Stimulated activated CD4-positive, alpha-beta T cell treated with anti-CD3 and anti-CD28 coated beads, Interleukin-4, amount 100 ng/mL, for 24 hours (primary cell): ENCODE measurements around the gene RECK.

Experiments
- DNase-seq: peaks from one replicate; pipeline ENCODE4 v3.0.0-alpha.2; 2020

The RECK gene

DNA sequence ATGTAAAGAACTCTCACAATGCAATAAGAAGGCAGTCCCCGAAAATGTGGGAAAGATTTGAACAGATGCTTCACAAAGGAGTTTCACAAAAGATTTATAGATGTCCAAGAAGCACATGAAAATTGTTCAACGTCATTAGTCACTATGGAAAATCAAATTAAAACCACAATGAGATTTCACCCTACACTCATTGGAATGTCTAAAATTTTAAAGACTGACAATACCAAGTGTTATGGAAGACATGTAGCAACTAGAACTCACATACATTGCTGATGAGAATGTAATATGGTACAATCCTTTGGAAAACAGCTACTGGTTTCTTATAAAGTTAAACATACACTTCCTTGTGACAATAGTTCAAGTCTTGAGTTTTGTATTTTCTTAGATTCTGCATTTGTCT lies 11.0 kb upstream of the RECK start:
- DNase-seq: no peak

DNA sequence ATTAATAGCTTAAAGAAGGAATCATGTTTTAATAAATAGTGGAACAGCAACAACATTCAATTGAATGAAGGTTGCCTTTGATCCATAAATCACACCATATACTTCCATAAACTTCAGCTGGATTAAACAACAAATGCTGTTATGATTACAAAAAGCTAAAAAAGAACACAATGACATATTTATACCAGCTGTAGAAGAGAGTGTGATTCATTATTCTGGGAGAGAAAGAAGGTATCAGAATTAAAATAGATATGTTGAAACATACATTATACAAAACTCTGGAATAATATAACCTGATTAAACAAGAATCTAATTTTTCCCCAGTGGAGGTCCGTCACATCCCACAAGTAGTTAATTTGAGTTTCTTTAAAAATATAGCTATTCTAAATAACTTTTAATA lies 7.5 kb upstream of the RECK start:
- no peak for DNase-seq

DNA sequence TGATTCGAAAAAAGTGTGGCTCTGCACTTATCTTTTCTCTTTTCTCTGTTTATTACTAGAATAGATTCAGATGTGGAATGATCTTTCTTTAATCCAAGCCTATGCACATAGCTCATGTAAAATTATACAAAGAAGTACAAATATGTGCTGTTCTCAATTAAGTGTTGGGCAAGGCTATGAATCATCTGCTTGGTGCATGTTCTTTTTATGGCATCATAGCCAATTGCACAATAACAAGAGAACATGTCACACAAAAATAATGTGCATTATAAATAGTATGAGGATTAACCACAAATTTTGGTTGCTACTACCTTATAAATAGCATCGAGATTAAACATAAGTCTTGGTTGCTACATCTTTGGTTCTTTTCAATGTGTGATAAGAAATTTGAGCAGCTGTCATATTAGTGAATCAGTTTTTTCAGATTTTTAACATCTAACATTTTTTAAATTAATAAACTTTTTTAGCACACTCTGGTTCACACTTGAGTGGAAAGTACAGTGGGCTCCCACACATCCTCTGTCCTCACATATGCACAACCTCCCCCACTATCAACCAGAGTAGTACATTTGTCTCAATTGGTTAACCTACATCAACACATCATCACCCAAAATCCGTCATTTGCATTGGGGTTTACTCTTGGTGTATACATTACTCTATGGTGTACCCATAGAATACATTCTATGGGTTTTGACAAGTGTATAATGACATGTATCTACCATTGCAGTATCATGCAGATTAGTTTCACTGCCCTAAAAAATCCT lies 6.8 kb upstream of the RECK start:
- no peak for DNase-seq

DNA sequence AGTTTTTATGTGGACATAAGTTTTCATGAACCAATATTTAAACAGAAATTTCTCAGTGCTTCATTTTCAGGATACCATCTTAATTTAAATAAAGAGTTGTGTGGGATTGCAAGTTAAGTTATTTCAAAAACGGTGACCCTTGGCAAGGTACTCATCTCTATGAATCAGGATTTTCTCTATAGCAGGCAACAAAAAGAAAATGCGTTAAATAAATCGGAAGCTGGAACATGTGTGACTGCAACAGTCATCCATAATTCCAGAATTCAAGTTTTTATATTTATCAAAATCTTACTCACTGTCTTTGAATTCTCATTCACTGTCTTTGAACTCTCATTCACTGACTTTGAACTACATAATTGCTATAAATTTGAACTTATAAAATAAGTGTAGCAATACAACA lies 5.8 kb upstream of the RECK start:
- DNase-seq: no peak

DNA sequence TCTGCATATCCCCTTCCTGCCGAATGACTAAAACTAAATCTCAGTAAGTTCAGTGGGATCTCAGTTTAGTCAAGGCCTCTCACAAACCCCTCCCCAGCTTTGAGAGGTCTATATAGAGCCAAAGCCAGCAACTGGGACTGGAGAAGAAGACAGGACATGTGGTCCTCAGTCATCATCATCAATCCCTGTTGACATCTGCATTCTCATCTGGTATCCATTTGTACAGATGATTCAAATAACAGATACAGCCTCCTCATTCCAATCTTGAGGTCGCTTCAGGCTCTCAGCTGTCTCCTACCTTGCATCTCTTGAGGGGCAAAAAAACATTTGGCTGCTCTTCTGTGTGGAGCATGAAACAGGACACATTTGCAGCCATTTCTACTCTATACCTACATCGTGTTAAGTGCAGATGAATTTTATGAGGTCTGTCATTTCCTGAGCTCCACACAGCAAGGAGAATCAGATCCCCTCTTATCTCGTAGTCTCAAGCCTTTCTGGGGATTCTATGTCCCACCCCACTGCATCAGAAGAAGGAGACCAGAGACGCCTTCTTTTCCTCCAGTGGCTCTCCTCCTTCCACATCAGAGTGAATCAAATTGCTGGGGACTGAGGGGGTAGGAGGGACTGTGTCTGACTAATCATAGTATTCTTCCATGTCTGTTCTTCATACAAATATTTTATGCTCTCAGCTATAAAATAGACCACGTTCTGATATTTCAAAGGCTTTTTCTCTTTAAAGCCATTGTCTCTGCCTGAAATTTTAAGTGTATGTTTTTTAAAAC lies 4.7 kb upstream of the RECK start:
- no peak for DNase-seq

DNA sequence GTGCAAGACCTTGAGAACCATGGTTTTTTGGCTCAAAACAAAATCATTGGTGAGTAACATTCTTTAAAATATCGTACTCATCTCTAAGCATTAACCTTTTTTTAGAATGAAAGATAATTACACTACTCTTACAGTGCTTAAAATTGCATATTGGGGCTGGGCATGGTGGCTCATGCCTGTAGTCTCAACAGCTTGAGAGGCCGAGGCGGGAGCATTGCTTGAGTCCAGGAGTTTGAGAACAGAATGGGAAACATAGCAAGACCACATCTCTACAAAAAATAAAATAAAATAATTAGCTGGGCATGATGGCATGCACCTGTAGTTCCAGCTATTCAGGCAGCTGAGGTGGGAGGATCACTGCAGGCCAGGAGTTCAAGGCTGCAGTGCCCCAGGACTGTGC lies 2.9 kb upstream of the RECK start:
- no peak for DNase-seq

DNA sequence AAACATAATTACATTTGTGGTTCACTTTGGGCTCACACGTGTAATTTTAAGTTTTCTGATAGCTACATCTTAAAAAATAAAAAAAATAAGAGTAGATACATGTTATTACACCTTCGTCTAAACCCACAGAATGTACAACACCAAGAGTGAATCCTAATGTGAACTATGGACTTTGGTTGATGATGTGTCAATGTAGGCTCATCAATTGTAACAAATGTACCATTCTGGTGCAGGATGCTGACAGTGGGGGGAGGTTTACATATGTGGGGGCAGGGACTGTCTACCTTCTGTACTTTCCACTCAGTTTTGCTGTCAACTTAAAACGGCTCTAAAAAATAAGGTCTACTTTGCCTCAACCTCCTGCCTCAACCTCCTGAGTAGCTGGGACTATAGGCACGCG lies 2.5 kb upstream of the RECK start:
- DNase-seq: no peak

DNA sequence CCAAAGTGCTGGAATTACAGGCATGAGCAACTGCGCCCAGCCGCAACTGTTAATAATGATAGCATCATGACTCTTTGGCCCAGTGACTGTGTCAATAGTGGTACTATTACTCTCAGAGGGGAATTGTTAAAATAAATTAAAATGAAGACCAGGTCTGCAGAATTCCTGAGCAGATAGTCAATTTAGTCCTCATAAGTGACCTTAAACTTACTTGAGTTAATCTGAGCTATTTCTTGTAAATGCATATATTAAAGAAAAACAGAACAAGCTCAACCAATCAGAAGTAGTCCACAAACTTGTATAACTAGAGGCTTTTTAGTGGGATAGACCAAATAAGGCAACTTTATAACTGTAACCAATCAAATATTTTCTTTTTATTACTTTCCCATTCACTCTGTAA lies 1.7 kb upstream of the RECK start:
- no peak for DNase-seq

DNA sequence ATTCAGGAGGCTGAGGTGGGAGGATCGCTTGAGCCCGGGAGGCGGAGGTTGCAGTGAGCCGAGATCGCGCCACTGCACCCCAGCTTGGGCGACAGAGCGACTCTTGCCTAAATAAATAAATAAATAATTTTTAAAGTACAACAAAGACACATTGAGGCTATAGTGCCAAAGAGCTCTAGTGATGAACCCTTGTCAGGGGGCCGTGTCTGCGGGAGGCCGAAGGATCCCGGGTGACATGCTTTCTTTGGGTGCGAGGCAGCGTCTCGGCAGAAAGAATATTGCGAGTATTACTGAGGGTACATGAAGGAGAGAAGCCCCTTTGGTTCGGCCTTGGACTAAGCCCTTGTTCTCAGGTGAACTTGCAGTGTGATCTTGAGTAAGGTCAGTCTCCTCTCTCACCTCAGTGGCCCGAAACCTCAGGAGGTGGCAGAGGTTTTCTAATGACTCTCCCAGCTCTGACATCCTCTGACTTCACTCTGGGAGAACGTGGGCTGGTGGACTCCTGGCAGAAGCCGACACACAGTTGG lies 397 bp upstream of the RECK start:
- DNase-seq: no peak

DNA sequence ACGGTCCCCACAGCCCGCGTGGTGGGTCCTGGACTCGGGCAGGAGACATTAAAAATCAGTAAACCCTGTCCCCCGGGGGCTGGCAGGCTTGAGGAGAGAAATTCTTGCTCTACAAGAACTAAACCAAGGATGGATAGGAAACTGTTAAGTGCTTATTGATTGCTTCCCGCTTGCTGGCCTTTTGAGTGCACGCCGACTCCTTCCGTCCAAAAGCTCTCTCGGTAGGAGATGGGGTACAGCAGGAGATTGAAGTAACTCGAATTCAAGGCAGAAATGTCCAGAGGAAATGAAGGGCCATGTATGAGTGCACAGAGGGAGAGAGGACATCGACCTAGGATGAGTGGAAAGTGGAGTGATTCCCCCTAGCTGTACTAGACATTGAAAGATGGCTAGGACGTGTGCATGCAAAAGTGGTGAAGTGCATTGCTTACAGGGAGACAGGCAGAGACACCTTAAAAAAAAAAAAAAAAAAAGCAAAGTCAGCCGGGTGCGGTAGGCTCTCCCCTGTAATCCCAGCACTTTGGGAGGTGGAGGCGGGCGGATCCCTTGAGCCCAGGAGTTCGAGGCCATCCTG lies 923 bp downstream of the RECK start:
- peak; percentile 10 for DNase-seq

DNA sequence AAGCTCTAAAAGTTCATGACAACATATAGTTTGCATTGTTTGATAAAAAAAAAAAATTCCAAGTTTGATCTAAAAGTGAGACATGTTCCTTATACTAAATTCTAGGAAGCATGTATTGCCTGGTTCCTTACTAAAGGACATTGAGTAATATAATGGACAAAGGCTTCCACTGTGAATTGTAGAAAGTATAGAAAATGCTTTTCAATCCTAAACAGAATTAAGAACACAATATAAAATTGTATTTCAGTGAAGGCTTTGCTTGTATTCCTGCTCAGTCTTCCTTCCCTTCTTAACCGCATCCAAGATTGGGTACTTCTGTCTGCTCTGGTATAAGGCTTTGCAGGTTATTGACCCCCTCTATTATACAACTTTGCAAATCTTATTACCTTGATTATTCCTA lies 2.4 kb downstream of the RECK start:
- no peak for DNase-seq

DNA sequence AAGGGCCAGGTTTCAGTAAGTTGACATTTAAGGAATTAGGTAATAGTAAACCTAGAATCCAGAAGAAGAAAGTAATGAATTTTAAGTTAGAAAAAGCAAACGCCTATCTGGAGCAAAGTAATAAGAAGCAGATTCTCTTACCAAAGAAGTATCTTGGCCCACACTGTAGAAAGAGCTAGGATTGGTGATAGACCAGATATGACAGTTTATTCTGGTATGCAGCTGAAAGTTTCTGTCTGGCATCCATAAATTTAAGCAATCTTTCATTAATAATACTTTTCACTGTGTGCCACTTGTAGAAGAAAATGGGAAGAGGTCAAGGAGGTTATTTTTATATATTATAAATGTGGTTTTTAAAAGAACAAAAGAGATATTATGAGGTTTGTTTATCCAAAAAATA lies 3.0 kb downstream of the RECK start:
- no peak for DNase-seq

DNA sequence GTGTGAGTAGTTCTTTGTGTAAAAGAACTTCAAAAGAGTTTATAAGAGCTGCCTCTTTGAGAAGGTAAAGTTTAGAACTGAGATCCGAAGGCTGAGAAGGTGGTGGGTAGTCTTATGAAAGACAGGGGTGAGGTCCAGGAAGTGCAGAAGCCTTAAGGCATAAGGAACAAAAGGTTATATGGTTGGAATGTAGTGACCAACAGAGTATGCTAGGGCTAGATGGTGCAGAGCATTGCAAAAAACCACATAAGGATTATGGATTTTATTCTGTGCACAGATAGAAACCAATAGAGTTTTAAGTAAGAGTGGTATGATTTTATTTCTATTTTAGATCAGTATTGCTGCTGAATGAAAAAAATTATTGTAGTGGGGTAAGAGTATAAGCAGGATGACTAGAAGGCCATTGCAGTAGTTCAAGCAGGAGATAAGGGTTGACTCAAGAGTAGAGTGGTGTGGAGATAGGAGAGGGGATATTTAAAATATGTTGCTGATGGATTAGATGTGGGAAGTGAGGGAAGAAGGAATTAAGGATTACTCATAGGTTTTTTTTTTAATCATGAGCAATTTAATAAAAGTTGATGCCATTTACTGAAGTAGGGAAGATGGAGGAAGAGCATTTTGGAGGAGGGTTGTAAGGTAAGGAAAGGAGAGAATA lies 3.7 kb downstream of the RECK start:
- no peak for DNase-seq

DNA sequence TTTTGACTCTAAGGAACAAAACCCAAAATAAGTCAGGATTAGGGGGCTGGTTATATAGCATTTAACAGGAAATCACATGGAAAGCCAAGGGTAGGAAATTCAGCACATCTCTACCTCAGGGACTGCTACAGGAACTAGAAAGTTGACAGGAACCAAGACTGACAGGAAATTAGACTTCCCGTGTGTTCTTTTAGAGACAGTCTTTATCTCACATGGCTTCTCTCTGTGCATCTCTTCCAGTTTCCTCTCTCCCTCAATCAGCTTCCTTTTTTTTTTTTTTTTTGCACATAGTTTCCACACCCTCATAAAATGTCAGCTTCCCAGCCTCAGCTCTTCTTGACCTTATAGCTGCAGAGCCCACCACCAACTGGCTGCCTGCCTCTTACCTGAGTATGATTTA lies 4.8 kb downstream of the RECK start:
- no peak for DNase-seq

DNA sequence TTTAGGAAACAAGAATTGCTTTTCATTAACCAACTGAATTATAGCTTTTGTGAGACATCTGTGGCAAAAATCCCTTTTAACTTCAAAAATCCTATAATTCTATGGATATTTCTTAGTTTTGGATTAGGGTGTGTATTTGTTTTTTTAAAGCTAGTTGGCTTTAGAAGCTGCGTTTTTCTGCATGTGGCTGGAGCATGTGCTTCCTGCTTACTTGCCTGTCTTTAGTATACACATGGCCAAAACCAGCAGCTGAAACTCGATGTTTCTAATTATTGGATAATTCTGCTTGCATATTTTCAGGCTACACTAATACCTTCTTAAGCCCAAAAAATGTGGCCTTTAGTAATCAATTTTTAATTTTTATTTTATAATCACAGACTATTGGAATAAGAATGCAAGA lies 8.9 kb downstream of the RECK start:
- DNase-seq: no peak

DNA sequence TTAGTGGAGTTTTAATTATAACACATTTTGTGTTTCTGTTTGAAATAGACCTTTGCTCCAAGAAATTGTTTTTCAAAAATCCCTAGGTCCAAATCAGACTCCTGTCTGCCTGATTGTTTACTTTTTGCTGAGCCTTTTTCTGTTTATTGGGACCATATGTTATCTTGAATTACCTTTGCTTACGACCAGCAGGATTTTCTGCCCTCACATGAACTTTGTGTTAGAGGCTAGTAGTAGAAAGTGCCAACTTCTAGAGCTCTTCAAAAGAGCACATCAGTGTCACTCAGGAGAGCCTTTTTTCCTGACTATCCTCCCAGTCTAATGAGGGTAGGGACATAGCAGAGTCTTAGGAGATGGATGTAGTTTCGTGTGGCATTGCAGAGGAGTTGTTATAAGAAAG lies 10.2 kb downstream of the RECK start:
- no peak for DNase-seq

DNA sequence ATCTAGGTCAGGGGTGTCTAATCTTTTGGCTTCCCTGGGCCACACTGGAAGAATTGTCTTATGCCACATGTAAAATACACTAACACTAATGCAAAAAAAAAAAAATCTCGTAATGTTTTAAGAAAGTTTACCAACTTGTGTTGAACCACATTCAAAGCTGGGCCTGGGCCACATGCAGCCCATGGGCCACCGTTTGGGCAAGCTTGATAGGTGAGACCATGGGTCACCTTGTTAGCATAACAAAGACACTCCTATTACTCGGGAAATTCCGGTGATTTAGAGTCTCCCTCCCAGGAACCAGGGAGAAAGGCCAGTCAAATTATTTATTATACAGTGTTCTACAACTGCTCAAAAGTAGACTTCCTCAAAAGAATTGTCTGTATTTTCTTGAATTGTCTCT lies 12.7 kb downstream of the RECK start:
- DNase-seq: no peak

DNA sequence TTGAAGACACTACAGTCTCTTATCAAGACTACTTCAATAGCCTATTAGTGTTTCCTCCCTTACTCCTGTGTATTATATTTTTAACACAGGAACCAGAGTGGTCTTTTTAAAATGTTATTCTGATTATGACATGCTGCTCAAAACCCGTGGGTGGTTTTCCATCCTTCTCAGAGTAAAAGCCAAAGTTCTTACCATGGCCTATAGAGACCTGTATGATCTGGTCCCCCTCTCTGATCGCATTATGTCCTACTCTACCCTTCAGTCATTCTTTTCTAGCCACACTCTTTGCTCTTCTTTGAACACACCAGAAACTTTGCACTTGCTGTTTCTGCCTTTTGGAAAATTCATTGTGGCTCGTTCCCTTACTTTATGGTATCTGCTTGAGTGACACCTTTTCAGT lies 13.8 kb downstream of the RECK start:
- no peak for DNase-seq

DNA sequence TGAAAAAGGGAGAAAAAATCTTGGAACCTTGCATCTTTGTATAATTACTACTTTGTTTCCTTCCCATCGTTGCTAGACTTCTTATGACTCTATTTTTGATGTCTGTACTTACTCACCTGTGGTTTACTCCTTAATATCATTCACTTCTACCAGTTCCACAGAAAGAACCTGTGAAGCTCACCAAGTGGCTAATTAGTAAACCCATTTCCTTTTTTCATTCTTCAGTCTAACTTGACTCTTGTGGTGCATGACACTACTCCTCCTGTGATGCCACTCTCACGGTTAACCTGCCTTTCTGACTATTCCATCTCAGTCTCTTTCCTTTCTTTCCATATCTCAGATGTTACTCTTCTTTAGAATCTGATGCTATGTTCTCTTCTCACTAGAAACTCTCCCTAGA lies 14.6 kb downstream of the RECK start:
- no peak for DNase-seq

DNA sequence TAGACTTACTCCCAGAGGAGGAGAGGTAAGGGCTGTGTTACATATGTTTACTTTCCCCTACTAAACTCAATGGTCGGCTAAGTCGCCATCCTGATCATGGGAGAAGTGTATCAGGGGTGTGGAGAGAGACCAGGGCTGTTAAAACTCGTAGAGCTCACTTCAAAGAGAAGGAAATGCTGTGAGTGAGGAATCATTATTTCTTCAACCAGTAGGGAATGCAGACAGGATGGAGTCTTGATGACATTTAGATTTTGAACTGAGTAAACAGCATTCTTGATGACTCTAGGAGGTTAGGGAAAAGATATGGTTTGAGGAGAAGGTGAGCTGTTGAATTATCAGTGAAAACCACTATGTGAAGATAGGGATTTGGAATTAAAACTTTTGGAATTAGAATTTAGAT lies 17.3 kb downstream of the RECK start:
- no peak for DNase-seq

DNA sequence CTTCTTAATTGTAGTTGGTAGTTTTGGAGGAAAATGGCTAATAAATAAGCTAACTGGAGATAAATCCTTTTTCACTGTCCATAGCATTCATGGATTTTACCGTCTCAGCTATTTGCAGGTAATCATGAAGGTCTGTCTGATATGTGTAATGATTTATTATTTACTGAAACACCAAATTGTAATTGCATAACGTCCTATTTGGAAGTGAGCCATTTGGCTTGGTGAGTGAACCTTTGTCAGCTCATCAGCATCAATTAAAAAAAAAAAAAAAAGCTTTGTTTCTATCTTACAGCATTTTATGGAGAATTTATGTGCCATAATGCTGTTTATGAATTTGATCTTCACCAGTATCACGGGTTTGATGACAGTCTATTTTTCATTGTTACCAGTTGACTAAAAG lies 20.2 kb downstream of the RECK start:
- DNase-seq: no peak

DNA sequence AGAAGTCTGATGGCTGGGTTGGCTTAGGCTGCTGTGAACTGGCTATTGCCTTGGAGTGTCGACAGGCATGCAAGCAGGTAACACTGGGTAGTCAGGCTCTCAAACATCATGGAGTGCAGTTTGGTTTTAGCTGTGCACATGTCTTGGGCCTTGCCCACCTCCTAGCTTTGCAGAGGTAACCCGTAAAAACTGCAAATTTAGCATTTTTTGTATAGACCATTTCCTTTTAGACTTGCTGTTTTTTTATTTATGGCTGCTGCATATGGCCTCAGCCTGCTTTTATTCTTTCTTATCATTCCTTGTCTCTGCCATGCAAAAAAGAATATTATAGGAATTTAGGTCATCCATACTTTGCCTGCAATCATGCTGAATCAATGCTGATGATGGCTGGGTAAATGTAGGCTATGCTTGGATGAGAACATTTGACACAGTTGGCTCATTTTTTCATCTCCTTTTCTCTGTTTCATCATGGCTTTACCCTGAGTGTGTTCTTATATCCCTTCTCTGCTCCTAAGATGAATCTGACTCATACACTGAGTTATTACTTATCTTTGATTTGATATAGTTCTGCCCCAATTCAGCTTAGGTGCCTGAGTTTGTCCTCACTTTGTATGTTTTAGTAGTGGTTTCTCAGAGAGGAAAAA lies 27.2 kb downstream of the RECK start:
- DNase-seq: no peak

DNA sequence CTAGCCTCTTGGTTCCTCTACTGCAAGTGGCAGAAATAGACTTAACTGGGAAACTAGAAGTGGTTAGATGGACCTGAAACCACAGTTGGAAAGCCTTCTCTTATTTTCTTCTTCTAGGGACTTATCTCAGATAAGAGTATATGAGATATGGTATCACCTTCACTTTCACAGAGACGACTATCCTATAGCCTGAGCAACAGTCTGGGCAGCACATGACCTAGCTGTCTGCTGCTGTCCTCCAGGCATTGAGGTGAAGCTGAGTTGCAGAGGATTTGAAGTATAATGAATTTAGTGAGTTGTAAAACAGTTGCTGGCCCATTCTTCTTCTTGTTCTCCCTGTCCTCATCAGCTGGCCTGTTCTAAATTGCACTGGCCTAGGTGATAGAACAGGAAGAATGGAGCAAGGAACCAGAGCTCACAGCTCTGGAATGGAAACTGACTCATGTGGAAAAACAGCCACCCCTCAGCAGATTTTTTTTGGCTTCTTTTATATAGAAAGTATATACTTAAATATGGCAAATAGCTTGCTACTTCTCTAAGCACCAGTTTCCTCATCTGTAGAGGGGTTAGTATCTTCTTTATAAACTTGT lies 27.8 kb downstream of the RECK start:
- DNase-seq: no peak
